SKM-1 (cell line): ENCODE results near the gene SAPCD1.

Experiments
- DNase-seq: peaks from one replicate; lab custom pipeline; 2025; ENCODE audit not compliant: unreplicated experiment; lab: John Stamatoyannopoulos, UW

SAPCD1 gene

GRCh38 chr6:31762356-31762755 is at the start of gene SAPCD1:
Gene SAPCD1, plus strand, starts transcription at chr6:31762656. Its CDS starts 399 bp downstream, at chr6:31763055.
- no peak for DNase-seq

GRCh38 chr6:31713465-31713864 is 49.0 kb upstream of the SAPCD1 start:
- no peak for DNase-seq

- DNase-seq: no peak
These were observed 48.3 kb upstream of the SAPCD1 start for GRCh38 chr6:31713991-31714684.

- no peak for DNase-seq
These were observed 47.2 kb upstream of the SAPCD1 start, which contains the start of gene LY6G6D for GRCh38 chr6:31715022-31715958. Gene LY6G6D, plus strand, starts transcription at chr6:31715348. Its CDS starts 8 bp downstream, at chr6:31715356.

DNA sequence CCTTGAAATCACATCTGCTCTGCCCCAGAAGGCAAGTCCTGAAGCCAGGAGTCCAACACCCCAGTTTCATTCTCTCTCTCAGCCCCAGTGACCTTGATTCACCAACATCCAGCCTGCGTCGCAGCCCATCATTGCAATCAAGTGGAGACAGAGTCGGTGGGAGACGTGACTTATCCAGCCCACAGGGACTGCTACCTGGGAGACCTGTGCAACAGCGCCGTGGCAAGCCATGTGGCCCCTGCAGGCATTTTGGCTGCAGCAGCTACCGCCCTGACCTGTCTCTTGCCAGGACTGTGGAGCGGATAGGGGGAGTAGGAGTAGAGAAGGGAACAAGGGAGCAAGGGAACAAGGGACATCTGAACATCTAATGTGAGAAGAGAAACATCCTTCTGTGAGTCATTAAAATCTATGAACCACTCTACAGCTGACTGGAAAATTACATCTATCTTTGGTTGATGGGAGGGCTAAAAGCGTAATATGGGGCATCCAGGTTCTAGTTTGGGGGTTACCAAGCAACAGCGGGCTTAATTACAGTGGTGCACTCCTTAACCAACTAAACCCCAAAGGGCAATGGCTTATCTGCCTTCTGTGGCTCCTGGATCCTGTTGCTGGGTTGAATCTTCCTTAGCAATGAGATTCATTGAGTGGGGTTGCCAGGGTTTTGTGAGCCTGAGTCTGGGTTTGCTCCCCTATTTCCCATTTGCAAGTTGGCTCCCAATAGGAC is 44.8 kb upstream of the SAPCD1 start:
- DNase-seq: no peak

GRCh38 chr6:31718265-31718664 is 44.2 kb upstream of the SAPCD1 start:
- no peak for DNase-seq

- DNase-seq: no peak
These were observed 43.5 kb upstream of the SAPCD1 start for GRCh38 chr6:31719001-31719400.

DNA sequence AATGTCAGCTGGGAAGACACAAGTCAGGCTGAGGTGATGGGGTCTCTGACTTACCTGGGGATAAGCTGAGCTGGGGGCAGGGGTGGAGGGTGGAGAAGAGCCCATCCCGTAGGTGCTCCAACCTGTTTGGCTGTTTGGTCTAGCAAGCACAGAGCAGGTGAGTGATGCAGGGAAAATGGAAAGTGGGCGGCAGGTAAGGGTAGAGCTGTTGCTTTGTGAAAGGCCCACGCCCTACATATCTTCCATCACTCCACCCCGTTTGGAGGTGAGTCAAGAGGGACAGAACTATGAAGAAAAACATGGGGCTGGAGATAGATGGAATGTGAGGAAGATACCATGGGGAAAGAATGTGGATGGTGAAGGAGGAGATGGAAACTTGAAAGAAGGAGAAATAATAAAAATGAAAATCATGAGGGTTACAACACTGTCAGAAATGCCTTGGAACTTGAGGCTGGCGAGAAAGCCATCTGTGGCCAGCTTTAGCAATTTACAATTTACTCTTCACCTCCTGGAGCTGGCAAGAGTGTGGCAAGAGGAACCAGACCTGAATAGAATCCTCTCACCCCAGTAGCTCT is 42.2 kb upstream of the SAPCD1 start:
- DNase-seq: no peak

GRCh38 chr6:31721351-31722020 is 41.0 kb upstream of the SAPCD1 start, which contains the start of gene LY6G6C:
Gene LY6G6C, minus strand, starts transcription at chr6:31721746. Its CDS starts 67 bp downstream, at chr6:31721679.
- no peak for DNase-seq

DNA sequence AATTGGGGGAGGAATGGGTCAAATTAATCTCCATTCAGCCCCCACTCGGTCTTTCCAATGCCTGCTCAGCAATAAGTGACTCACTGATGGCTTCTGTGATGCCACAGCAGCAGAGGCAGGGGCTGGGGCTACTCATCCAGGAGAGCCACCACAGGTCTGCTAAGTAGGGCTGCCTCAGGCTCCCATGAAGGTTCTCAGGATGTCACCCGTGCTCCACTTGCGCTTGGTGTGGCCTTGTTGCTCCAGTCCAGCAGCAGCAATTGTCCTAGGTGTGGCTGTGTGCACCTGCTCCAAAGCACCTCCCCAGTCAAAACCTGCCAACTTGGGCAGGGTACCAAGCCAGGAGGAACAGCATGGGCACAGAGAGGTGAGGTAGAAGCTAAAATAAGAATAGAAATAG is 40.3 kb upstream of the SAPCD1 start:
- DNase-seq: no peak

- DNase-seq: no peak
These were observed 39.0 kb upstream of the SAPCD1 start, which contains the start of gene MPIG6B for GRCh38 chr6:31723245-31723979. Gene MPIG6B, plus strand, starts transcription at chr6:31723373. Its CDS starts 11 bp downstream, at chr6:31723384.

DNA sequence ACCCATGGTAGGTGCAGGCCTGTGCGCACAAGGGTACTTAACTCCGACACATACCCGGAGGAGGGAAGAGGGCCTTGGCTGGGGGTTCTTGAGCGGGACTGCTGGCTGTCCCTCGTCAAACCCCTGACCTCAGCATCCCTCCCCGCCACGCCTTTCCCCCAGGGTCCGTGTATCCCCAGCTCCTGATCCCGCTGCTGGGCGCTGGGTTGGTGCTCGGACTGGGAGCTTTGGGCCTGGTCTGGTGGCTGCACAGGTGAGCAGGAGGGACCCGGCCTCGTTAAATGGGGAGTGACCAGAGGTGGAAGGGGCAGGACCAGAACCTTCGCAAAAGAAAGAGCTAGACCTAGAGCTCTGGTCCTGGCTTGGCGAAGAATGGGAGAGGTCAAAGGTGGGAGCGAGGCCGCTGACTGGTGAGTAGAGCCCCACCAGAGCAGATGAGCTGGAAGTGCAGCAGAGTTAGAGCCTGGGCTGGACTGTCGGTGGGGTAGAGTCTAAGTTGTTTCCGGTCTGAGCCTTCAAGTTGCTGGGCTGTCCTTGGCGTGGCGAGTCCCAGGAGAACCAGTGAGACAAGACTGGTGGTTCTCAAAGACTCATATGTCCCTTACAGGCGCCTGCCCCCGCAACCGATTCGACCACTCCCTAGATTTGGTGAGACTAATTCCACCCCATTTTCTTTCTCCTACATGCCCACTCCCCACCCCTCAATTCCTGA is 38.3 kb upstream of the SAPCD1 start:
- no peak for DNase-seq

DNA sequence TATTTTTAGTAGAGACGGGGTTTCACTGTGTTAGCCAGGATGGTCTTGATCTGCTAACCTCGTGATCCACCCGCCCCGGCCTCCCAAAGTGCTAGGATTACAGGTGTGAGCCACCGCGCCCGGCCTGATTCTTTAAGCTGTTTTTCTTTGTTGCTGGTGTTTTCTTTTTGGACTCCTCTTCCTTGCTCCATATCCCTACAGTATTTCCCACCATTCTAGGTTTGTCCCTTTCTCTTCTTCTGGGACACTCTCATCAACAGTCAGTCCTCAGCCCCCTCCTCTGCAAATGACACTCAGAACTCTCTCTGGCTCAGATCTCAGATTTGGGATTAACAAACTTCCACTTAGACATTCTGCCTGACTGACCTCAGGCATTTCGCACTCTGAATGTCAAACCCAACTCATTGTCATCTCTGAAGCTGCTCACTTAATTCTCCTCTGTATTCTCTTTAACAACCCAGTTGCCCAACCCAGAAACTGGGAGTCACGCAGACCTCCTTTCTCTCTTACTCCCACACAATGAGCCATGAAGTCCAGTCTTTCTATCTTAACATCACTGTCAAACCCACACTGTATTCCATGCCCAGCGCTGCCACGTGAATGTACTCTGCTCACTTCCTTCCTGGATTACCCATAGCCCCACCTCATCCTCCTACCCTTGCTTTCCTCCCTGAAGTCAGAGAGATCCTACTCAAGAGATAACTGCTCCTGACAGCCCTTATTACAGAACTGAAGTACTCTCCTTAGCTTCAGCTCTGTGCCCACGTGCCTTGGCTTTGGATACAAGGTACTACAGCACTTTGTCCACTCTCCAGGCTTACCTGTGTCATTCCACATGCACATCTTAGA is 36.7 kb upstream of the SAPCD1 start:
- no peak for DNase-seq

DNA sequence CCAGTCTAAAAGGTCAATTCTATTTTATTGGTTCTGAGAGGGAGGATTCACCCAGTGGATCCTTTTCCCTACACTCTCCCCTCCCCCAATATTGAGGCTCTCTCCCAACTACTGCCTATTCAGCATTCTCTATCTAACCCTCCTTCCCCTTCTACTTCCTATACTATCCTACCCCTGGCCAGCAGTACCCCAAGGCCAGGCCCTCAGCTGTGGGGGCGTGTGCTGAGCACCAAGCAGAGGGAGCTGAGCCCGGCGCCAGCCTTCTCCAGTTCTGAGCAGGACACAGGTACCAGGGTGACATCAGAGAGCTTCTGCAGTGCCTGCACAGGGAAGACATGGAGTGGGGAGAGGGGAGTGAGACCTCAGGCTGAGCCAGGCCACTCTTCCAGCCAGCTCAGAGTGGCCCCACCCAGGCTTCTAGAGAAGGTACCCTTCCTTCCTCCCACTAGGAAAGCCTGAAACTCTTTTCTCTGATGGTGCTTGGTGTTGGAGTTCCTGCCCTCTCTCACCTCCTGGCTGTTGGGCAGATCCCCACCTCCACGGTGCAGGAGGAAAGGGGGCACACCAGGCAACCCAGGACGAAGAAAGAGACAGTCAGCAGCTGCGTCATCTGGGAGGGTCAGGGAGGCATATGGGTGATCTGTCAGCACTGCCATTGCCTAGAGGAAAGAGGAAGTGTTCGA is 35.3 kb upstream of the SAPCD1 start:
- DNase-seq: no peak

GRCh38 chr6:31727717-31728671 is 34.5 kb upstream of the SAPCD1 start:
- DNase-seq: peak; percentile 90

DNA sequence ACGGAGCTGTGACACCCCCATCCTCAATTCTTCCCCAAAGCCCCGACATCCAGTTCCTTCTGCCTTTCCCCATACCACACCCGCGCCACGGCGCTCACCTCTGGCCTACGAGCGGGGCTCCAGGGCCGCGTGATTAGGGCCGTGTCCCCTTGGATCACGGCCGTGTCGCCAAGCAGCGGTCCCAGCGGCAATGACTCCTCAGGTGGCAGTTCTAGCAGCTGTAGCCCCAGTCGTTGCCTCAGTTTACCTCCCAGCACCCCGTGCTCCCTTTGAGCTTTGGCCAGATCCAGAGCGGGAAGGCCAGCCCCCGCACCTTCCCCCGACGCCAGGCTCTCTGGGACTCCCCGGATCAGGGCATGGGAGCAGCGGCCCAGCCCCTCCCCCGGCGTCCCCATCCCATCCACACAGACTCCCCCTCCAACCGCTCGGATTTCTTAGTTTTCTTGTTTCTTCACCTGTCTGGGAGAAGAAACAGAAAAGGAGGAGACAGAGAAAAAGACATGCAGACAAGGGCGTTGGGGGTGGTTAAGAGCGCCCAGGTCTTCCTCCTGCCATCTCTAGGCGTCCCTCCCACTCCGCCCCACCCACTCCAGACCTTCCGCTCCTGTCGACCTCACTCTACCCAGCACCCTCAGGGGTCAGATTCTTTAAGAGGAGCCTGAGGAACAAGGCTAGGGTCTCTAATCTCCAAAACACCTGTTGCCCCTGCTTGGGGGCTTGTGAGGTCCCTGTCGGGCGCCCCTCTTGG is 33.5 kb upstream of the SAPCD1 start, which contains the start of gene DDAH2:
DDAH2 (minus strand) TSS at position 533 of the 748 bp plus-strand sequence; CDS start at position 395, 138 bp downstream.
- no peak for DNase-seq
